ENCODE measurements around the gene GAB3.
"Not testable (repeated sequence)": the region's sequence is repeated elsewhere in the genome, so short reads cannot be mapped to it uniquely, and the experiment has no call there.

Gene GAB3

DNA sequence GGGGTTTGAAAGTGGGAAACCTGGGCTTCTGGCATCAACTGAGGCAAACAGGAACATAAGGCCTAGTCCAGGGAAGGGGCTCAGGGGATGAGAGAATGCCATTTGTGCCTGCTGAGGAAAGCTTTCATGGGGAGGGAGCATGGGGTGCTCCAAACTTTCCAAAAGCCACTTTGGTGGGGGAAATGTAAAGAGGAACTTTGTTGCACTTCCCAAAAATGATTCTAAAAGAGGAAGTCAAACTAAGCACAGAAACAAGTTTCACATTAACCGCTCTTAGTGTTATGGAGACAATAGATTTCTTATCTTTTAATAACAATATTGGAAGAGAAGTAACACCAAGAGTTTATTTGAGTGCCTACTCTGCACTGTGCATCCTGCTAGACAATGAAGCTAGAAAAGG lies 32.3 kb downstream of the GAB3 start:
- Mint-ChIP-seq H3K4me3 (no peak overlapping the region), H3K27me3 (peaks cover 11% of the 10 kb centered on the region), H3K27ac (peak overlapping the region; percentile 77), H3K36me3 (ENCODE audit: low read depth) (no peaks in the 10 kb centered on the region), H3K9me3 (no peaks in the 10 kb centered on the region), H3K4me1 (ENCODE audit: low read depth) (peaks cover 34% of the 10 kb centered on the region)
- DNase-seq: no peak

DNA sequence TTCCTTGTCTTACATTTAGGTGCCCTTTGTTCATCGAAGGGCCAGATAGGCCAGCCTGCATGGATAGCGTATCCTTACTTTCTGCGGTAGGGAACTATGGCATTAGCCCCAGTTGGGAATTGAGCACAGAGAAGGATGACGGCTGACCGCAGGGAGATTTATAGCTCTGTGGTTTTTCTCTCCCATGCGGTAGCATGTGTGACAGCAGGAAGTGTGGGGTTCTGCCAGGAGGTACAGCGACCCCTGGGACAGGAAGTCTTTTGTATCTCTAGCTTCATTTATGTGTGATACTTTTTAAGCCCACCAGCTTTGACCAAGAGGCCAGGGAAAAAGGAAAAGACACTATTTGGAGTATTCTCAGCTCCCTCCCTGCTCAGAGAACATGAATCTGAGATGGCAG lies 33.1 kb downstream of the GAB3 start:
- DNase-seq: no peak
- Mint-ChIP-seq H3K4me1 (ENCODE audit: low read depth) (peaks cover 38% of the 10 kb centered on the region), H3K9me3 (no peaks in the 10 kb centered on the region), H3K27ac (peak overlapping the region; percentile 77), H3K36me3 (ENCODE audit: low read depth) (no peaks in the 10 kb centered on the region), H3K4me3 (no peak overlapping the region), H3K27me3 (peaks cover 11% of the 10 kb centered on the region)

DNA sequence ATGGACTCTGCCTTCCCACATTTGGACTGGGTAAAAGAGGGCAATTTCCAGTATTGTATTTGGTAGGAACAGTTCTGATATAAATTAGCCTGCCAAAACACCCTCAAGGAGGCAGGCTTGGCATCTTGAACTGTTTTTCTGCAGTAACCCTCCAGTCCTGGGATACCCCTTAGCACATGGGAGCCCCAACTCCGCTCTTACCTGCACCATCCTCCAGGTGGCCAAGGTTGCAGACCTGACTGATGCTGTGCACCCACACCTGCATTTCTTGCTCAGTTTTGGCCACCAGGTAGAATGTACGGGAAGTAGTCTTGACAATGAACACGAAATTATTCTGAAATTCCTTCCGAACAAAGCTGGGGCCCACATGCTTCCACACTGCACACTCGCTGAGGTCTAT lies 35.1 kb downstream of the GAB3 start:
- no peak overlapping the region for H3K4me3 Mint-ChIP-seq
- no peak overlapping the region for H3K27ac Mint-ChIP-seq
- no peaks in the 10 kb centered on the region for H3K36me3 Mint-ChIP-seq (ENCODE audit: low read depth)
- no peaks in the 10 kb centered on the region for H3K9me3 Mint-ChIP-seq
- peaks cover 11% of the 10 kb centered on the region for H3K27me3 Mint-ChIP-seq
- H3K4me1 Mint-ChIP-seq (ENCODE audit: low read depth): peaks cover 51% of the 10 kb centered on the region
- no peak for DNase-seq

DNA sequence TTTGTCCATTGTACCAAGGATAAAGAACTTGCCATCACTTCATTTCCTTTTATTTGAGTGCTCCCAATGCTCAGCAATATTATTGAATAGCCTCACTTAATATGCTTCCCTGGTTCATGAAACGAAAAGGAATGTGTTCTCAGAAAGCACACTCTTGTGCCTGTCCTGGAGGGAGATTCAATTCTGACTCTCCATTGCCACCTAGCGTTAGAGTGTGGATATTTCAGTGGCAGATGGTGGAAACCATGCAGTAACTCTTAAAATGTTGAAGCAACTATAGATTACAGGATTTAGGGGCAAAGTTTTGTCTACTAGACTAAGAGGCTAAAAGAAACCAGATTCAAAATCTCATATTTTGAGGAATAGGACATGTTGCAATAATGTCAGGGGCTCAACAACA lies 36.0 kb downstream of the GAB3 start:
- no peak overlapping the region for H3K27ac Mint-ChIP-seq
- peaks cover 52% of the 10 kb centered on the region for H3K4me1 Mint-ChIP-seq (ENCODE audit: low read depth)
- no peaks in the 10 kb centered on the region for H3K9me3 Mint-ChIP-seq
- no peak overlapping the region for H3K4me3 Mint-ChIP-seq
- peaks cover 11% of the 10 kb centered on the region for H3K27me3 Mint-ChIP-seq
- no peak for DNase-seq
- peaks cover 3% of the 10 kb centered on the region for H3K36me3 Mint-ChIP-seq (ENCODE audit: low read depth)

DNA sequence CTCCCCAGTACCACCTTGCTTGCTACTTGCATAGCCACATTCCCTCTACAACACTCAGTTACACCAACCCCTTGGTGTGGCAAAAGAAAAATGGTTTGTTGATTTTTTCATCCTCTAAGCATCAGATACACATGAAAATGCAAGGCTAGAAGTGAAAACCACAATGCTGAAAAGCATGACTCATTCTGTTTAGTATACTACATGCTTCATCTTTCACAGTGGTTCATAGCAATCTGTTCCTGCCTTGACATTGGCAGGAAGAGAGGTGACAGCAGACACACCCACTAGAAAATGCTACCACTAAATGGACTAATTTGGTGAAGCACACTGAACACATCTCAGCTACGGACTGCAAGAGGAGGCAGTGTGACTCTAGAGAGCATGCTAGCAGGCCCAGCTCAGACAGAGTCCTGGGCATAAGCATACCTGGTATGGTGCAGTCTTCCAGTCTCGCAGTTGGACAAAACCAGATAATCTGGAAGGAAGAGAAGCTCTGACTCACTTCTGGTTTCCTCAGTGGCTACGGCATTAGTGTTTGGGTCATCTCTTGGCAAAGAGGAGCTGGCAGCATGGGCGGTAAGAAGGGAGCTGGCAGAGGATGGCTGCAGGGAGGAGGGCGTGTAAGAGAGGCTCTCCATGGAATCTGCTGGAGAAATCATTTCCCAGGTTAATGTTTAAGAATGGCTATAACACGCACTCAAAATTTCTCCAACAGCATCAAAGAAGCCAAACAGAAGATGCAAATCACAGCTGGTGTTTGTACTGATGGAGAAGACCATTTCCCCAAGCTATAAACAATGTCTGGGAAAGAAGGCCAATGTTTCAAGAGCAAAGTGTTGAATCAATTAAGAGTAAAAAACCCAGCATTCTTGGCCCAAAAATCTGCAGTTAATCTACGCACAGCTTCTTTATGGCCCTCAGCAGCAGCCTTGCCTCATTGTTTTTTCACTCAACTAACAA lies 37.8 kb downstream of the GAB3 start:
- Mint-ChIP-seq H3K4me1 (ENCODE audit: low read depth) (peaks cover 35% of the 10 kb centered on the region), H3K36me3 (ENCODE audit: low read depth) (peaks cover 9% of the 10 kb centered on the region), H3K9me3 (no peaks in the 10 kb centered on the region), H3K27ac (peak overlapping the region; percentile 72), H3K27me3 (peaks cover 9% of the 10 kb centered on the region), H3K4me3 (no peak overlapping the region)
- no peak for DNase-seq

DNA sequence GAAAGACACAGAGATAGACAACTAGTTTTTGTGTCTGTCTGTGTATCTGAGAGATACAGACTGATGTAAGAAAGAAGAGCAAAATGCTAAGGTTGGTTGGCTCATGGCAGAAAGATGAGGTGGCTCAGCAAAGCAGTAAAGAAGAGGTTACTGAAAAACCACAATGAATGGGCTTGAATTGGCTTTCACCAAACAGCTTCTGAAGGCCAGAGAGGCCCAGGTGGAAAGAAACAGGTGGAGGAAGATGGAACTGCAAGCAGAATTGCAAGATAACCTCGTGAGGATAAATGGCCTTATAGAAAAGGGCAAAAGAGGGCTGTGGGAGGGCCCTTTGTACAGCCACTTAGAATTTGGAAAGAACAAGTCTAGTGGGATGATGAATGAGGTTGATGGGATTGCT lies 39.6 kb downstream of the GAB3 start:
- Mint-ChIP-seq H3K27ac (no peak overlapping the region), H3K9me3 (no peaks in the 10 kb centered on the region), H3K27me3 (peaks cover 5% of the 10 kb centered on the region), H3K36me3 (ENCODE audit: low read depth) (peaks cover 9% of the 10 kb centered on the region), H3K4me3 (no peak overlapping the region), H3K4me1 (ENCODE audit: low read depth) (peaks cover 28% of the 10 kb centered on the region)
- no peak for DNase-seq

DNA sequence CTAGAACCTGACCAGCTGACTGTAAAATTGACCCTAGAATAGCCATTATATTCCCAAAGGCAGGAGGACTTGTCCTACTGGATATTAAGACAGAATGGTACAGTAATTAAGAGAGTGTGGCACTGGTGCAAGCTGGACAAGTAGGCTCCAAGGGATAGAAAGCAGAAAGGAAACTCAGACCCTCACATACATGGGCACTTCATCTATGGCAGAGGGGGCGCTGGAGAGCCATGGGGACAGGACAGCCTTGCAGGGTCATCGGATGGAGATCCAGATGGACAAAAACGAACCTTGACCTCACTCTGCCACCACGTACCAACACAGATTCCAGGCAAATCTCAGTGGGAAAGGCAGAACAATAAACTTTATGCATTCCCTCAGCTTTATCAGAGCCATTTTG lies 40.6 kb downstream of the GAB3 start:
- Mint-ChIP-seq H3K27me3 (peaks cover 5% of the 10 kb centered on the region), H3K27ac (no peak overlapping the region), H3K36me3 (ENCODE audit: low read depth) (peaks cover 9% of the 10 kb centered on the region), H3K4me1 (ENCODE audit: low read depth) (peaks cover 28% of the 10 kb centered on the region), H3K9me3 (no peaks in the 10 kb centered on the region), H3K4me3 (no peak overlapping the region)
- DNase-seq: no peak

DNA sequence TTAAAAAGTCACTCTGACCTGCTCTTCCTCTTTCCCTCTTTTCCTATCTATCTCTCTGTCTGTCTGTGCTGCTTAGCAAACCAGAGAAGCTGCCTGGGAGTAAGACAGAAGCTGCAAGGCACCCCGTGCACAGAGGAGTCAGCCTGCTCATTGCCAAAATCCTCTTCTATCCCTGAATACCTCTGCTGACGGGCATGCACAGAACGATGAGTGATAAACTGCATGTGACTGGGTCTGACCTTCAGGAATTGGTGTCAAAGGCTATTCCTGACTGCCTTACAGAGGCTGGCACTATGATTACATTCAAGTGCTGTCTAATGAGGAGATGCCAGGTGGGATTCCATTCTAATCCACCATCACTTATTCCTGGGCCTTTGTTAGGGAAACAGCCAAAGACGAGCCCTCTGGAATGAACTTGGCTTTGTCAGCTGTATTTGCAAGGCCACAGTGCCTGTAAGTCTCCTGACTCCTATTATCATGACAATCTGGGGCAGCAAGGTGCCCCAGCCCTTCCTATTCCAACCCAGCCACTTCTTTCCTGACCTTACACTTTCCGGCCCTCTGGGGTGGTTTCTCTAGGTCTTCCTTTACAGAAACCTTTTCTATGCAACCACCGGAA lies 52.1 kb downstream of the GAB3 start:
- peaks cover 12% of the 10 kb centered on the region for H3K4me1 Mint-ChIP-seq (ENCODE audit: low read depth)
- no peak overlapping the region for H3K4me3 Mint-ChIP-seq
- no peak overlapping the region for H3K27ac Mint-ChIP-seq
- no peaks in the 10 kb centered on the region for H3K9me3 Mint-ChIP-seq
- DNase-seq: no peak
- peaks cover 34% of the 10 kb centered on the region for H3K27me3 Mint-ChIP-seq
- H3K36me3 Mint-ChIP-seq (ENCODE audit: low read depth): peaks cover 22% of the 10 kb centered on the region

DNA sequence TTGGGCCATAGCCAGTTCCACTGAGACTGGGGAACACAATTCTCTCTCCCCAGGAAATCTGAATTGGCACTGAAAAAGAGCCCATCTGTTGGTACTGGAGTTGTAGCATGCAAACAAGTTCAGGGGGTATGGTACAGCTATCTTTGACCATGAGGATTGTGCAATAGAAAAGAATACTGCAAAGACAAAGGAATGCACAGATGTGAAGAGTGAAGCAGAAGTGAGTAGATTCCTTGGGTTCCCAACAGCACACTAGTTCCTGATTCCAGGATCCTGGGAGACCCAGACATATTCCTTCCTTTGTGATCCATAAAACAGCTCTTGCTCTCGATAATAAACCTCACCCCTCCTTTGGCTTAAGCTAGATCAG lies 54.2 kb downstream of the GAB3 start:
- peaks cover 22% of the 10 kb centered on the region for H3K36me3 Mint-ChIP-seq (ENCODE audit: low read depth)

DNA sequence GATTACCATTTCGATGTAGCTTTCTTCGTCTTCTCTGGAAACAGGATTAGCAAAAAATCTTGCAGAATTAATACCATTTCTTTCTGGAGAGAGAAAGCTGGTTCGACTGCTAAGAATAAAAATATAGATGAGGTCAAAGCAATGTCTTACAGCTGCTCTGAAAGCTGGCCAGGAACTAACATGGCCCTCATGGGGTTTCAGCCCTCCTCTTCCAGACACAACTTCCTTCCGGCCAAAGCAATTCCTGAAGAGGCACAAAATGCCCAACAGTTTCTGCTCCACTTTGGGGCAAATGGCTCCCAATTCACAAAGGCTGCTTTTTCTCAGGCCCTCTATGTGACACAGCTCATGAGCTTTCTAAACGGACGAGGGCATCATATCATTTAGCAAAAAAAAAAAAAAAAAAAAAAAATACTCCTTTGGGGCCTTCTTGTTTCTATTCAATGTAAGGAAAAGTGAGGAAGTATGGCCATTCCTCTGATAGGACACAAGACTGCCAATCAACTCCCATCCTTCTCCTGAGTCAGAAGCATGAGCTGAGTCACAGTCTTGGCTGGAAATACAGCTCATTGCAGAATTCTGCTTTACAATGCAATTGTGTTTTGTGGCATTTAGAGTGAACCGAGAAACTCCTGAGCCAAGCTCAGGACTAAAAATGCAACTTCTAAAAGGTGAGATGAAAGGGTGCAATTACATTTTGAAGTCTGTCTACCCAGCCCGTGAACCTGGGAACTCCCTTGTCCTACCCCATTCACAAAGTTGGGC lies 54.8 kb downstream of the GAB3 start:
- H3K4me3 Mint-ChIP-seq: no peak overlapping the region
- H3K4me1 Mint-ChIP-seq (ENCODE audit: low read depth): peaks cover 20% of the 10 kb centered on the region
- DNase-seq: no peak
- no peaks in the 10 kb centered on the region for H3K9me3 Mint-ChIP-seq
- peaks cover 22% of the 10 kb centered on the region for H3K27me3 Mint-ChIP-seq
- H3K36me3 Mint-ChIP-seq (ENCODE audit: low read depth): peaks cover 22% of the 10 kb centered on the region
- H3K27ac Mint-ChIP-seq: peak overlapping the region; percentile 51

More for the DNA sequence above, 54.2 kb downstream of the GAB3 start:
- H3K9me3 Mint-ChIP-seq: no peaks in the 10 kb centered on the region
- H3K4me1 Mint-ChIP-seq (ENCODE audit: low read depth): peaks cover 20% of the 10 kb centered on the region
- H3K27me3 Mint-ChIP-seq: peaks cover 22% of the 10 kb centered on the region
- H3K27ac Mint-ChIP-seq: peak overlapping the region; percentile 51
- H3K4me3 Mint-ChIP-seq: no peak overlapping the region
- DNase-seq: no peak

DNA sequence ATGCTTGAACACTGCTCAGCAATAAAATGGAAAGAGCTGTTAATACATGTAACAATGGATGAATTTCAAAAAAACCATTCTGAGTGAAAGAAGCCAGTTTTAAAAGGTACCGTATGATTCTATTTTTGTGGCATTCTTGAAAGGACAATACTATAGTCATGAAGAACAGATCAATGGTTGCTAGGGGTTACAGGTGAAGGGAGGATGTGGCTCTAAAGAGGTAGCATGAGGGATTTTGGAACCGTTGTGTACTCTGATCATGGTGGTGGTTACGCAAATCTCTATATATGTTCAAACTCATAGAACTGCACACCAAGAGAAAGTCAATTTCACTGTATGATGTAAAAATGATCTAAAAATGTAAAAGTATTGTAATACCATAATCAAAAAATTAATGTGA lies 57.5 kb downstream of the GAB3 start:
- Mint-ChIP-seq H3K9me3 (no peaks in the 10 kb centered on the region), H3K4me1 (ENCODE audit: low read depth) (peaks cover 20% of the 10 kb centered on the region), H3K27ac (no peak overlapping the region), H3K27me3 (peaks cover 8% of the 10 kb centered on the region), H3K36me3 (ENCODE audit: low read depth) (peaks cover 20% of the 10 kb centered on the region), H3K4me3 (no peak overlapping the region)
- DNase-seq: no peak

DNA sequence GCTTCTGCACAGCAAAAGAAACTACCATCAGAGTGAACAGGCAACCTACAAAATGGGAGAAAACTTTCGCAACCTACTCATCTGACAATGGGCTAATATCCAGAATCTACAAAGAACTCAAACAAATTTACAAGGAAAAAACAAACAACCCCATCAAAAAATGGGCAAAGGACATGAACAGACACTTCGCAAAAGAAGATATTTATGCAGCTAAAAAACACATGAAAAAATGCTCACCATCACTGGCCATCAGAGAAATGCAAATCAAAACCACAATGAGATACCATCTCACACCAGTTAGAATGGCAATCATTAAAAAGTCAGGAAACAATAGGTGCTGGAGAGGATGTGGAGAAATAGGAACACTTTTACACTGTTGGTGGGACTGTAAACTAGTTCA lies 60.4 kb downstream of the GAB3 start:
- not testable (repeated sequence) for H3K4me3 Mint-ChIP-seq; H3K9me3 Mint-ChIP-seq; H3K4me1 Mint-ChIP-seq (ENCODE audit: low read depth); H3K27ac Mint-ChIP-seq; DNase-seq; H3K36me3 Mint-ChIP-seq (ENCODE audit: low read depth)
- peaks cover 11% of the 10 kb centered on the region for H3K27me3 Mint-ChIP-seq

DNA sequence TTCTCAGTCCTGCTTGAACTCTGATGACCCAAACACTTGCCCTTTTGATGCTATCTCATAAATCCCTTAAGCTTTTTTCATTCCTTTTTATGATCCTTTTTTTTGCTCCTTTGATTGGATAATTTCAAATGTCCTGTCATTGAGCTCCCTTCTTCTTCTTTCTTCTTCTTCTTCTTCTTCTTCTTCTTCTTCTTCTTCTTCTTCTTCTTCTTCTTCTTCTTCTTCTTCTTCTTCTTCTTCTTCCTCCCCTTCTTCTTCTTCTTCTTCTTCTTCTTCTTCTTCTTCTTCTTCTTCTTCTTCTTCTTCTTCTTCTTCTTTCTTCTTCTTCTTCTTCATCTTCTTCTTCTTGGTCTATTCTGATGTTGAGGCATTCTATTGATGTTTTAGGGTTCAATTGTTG lies 78.8 kb downstream of the GAB3 start:
- Mint-ChIP-seq H3K27me3 (peaks cover 44% of the 10 kb centered on the region), H3K9me3 (peaks cover 18% of the 10 kb centered on the region)
- DNase-seq; H3K4me1 Mint-ChIP-seq (ENCODE audit: low read depth); H3K36me3 Mint-ChIP-seq (ENCODE audit: low read depth); H3K4me3 Mint-ChIP-seq; H3K27ac Mint-ChIP-seq: not testable (repeated sequence)

DNA sequence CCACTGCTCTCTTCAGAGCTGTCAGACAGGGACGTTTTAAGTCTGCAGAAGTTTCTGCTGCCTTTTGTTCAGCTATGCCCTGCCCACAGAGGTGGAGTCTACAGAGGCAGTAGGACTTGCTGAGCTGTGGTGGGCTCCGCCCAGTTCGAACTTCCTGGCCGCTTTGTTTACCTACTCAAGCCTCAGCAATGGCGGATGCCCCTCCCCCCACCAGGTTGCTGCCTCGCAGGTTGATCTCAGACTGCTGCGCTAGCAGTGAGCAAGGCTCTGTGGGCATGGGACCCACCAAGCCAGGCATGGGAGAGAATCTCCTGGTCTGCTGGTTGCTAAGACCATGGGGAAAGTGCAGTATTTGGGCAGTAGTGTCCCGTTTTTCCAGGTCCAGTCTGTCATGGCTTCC lies 80.0 kb downstream of the GAB3 start:
- H3K36me3 Mint-ChIP-seq (ENCODE audit: low read depth); DNase-seq; H3K27ac Mint-ChIP-seq; H3K4me3 Mint-ChIP-seq; H3K4me1 Mint-ChIP-seq (ENCODE audit: low read depth): not testable (repeated sequence)
- Mint-ChIP-seq H3K9me3 (peaks cover 18% of the 10 kb centered on the region), H3K27me3 (peaks cover 45% of the 10 kb centered on the region)

DNA sequence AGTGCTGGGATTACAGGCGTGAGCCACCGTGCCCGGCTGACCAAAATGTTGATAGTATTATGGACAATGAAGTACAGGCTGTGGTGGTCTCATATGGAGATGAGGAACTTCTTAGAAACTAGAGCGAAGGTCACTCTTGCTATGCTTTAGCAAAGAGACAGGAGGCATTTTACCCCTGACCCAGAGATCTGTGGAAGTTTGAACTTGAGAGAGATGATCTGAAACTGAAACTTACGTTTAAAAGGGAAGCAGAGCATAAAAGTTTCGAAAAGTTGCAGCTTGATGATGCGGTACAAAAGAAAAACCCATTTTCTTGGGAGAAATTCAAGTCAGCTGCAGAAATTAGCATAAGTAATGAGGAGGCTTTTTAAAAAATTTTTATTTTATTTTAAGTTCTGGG lies 89.0 kb downstream of the GAB3 start:
- Mint-ChIP-seq H3K9me3 (no peaks in the 10 kb centered on the region), H3K27ac (no peak overlapping the region), H3K4me1 (ENCODE audit: low read depth) (no peaks in the 10 kb centered on the region), H3K36me3 (ENCODE audit: low read depth) (no peaks in the 10 kb centered on the region), H3K27me3 (peaks cover 4% of the 10 kb centered on the region), H3K4me3 (no peak overlapping the region)
- DNase-seq: no peak
